Activated gamma-delta T cell (primary cell): Measurements from ENCODE around the gene STK40.

Source experiments
- DNase-seq: peaks from one replicate; lab custom pipeline; 2025; lab: John Stamatoyannopoulos, UW

The STK40 gene

GRCh38 chr1:36343651-36344394, 41.9 kb downstream of the STK40 start:
- no peak for DNase-seq

- no peak for DNase-seq
Observed at GRCh38 chr1:36342426-36343185, 43.1 kb downstream of the STK40 start.

- DNase-seq = no peak
Observed at GRCh38 chr1:36341626-36342320, 44.0 kb downstream of the STK40 start.

GRCh38 chr1:36339615-36340014, 46.1 kb downstream of the STK40 start:
- no peak for DNase-seq

GRCh38 chr1:36339215-36339614, 46.5 kb downstream of the STK40 start:
- no peak for DNase-seq

- DNase-seq = no peak
Observed at GRCh38 chr1:36337830-36338229, 47.9 kb downstream of the STK40 start.

- DNase-seq = no peak
Observed at GRCh38 chr1:36330940-36331339, 54.8 kb downstream of the STK40 start.

- DNase-seq = no peak
Observed at GRCh38 chr1:36329817-36330216, 55.9 kb downstream of the STK40 start.

- DNase-seq = no peak
Observed at GRCh38 chr1:36328713-36329112, 57.0 kb downstream of the STK40 start.

- DNase-seq = no peak
Observed at GRCh38 chr1:36328088-36328480, 57.6 kb downstream of the STK40 start.

GRCh38 chr1:36327421-36328087, 58.2 kb downstream of the STK40 start:
- no peak for DNase-seq

GRCh38 chr1:36326499-36326898, 59.2 kb downstream of the STK40 start:
- DNase-seq = no peak

- DNase-seq = no peak
Observed at GRCh38 chr1:36324353-36324703, 61.4 kb downstream of the STK40 start.

GRCh38 chr1:36323636-36324352, 61.9 kb downstream of the STK40 start, which contains the start of gene EVA1B:
Gene EVA1B, minus strand, starts transcription at chr1:36323645. Its CDS starts 608 bp downstream, at chr1:36323037.
- DNase-seq = peak; percentile 42

GRCh38 chr1:36322786-36323635, 62.7 kb downstream of the STK40 start:
- DNase-seq = peak; percentile 39

GRCh38 chr1:36322041-36322785, 63.5 kb downstream of the STK40 start:
- no peak for DNase-seq

GRCh38 chr1:36321119-36321951, 64.4 kb downstream of the STK40 start:
- DNase-seq = no peak

GRCh38 chr1:36320767-36321118, 65.0 kb downstream of the STK40 start:
- DNase-seq = no peak

- no peak for DNase-seq
Observed at GRCh38 chr1:36320291-36320761, 65.4 kb downstream of the STK40 start.
